Activated T-helper 1 cell treated with Interleukin-2 at 50 U/mL for 16 hours (primary cell): Measurements from ENCODE around the gene FIBCD1.
"Not testable (repeated sequence)": the region's sequence is repeated elsewhere in the genome, so short reads cannot be mapped to it uniquely, and the experiment has no call there.

ENCODE experiments used
- DNase-seq: peaks from one replicate; pipeline ENCODE4 v3.0.0-alpha.2; 2020; ENCODE audit warnings: low read depth

Gene FIBCD1

DNA sequence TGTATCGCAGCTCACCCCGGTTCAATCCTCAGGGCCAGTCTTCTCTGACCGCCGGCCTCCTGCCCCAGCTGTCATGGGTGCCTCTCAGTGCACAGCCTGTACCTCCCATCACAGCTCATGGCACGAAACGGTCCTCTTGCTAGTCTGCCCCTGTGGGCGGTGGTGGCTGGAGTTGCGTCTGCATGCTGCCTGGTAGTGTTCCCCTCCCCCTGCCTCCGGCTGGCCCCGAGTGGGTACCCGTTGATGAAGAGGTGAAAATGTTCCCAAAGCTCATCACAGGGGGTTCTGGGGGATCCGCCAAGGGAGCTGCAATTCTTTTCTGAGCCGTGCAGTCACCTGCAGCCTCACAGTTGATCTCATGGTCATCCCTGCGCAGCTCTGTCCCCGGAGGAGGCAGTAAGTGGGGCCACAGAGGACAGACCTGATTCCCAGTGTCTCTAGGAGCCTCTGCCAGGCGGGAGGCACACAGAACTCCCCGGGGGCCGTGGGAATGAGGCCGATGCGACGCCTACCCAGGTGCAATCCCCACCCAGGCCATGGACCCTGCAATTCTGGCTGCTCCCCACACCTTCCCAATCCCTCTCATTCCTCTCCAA, 34.7 kb upstream of the FIBCD1 start:
- DNase-seq: no peak

DNA sequence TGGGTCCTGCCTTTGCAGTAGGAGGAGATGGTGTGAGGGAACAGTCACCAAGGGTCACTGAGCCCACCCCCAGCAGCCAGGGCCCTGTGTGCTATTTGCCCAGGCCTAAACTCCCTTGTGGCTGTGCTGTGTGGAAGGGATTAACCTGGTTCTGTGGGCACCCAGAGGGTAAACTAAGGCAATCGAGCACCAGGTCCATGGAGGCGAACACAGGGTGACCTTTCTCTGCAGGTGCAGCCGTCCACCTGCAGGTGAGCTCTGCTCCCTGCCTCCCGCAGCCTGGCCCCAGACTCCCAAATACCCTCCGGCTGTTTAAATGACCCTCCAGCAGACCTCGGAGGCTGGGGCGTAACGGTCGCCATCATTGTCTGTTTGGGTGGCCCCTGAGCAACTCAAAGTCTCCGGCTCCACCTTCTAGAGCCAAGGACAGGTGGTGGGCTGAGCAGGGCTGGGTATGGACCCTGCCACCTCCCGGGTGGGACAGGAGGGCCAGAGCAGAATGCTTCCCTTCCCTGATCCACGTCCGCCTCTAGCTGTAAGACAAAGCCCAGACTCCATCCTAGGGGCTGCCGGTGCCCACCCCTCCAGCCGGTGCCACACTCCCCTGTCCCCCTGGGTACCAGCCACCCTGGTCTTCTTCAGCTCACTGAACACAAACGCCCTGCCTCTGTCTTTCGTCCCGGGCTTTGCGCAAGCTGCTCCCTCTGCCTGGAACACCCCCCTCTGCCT, 34.1 kb upstream of the FIBCD1 start:
- no peak for DNase-seq

DNA sequence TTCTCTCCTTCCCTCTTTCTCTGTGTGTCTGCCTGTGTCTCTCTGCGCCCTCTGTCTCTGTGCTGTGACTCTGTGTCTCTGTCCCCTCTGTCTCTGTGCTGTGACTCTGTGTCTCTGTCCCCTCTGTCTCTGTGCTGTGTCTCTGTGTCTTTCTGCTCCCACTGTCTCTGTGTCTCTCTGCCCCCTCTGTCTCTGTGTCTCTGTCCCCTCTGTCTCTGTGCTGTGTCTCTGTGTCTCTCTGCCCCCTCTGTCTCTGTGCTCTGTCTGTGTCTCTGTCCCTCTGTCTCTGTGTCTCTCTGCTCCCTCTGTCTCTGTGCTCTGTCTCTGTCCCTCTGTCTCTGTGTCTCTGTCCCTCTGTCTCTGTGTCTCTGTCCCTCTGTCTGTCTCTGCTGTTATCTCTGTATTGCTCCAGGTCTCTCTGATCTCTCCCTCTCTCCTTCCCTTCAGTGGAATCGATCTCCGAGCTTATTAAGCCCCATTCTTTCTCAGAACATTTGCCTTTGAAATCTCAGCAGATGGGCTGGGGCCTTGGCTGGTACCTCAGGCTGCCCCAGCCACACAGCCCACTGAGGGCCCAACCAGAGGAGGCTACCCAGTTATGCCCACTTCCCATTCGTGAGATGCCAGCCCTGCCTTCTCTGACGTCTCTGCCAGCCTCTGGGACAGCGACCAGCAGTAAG, 33.4 kb upstream of the FIBCD1 start:
- no peak for DNase-seq

DNA sequence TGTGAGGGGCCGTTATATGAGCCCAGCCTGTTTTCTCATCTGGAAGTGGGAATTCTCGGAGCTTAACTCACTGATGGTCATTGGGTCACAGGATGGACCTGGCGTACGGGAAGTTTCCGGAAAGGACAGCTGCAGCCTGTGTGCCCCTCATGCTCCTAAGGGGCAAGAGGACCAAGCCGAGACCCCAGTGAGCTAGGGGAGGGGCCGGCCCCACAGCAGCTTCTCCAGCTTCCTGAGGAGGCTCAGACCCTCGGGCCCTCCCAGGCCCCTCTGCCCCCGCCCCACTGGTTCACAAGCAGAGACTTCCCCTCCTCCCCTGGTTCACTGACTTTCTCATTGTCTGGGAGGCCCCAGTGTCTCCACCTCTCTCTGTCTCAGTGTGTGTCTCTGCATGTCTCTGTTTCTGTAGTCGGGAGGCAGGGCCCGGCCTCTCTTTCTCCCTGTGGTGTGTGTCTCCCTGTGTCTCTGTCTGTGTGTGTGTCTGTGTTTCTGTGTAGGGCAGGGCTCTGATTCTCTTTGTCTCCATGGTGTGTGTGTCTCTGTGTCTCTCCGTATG, 32.3 kb upstream of the FIBCD1 start:
- no peak for DNase-seq

DNA sequence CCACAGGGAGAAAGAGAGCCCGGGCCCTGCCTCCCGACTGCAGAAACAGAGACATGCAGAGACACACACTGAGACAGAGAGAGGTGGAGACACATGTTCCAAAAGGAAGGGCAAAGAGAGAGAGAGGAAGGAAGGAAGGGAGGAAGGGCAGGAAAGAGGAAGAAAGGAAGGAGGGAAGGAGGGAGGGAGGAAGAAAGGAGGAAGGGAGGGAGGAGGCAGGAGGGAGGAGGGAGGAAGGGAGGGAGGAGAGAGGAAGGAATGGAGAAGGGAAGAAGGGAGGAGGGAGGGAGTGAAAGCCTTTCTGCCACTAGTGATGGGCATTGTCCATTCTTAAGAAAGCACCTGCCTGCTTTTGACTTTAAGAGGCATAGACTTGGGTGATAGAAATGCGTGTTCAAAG, 31.8 kb upstream of the FIBCD1 start:
- DNase-seq: no peak

DNA sequence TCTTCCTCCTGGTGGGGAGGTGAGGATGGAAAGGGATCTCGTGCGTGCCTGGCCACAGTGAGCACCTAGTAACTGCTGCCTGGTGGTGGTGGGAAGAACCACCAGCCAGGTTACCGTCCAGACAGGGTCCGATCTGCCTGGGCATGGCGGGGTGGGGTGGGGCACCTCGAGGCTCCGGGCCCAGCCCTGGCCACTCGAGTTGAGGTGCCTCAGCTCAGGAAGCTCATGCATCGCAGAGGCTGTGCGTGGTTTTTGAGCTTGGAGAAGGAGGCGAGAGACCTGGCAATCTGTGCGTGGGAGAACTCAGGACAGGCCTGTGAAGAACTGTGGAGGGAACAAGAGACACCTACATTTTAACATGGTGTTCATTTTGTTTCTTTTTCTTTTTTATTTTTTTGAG, 31.0 kb upstream of the FIBCD1 start:
- DNase-seq: no peak

DNA sequence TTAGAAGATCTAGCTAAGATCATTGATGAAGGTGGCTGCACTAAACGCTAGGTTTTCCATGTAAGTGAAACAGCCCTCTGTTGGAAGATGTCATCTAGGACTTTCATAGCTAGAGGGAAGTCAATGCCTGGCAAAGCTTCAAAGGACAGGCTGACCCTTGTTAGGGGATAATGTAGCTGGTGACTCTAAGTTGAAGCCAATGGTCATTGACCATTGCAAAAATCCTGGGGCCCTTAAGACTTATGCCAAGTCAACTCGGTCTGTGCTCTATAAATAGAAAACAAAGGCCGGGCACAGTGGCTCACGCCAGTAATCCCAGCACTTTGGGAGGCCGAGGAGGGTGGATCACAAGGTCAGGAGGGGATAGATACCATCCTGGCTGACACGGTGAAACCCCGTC, 26.6 kb upstream of the FIBCD1 start:
- no peak for DNase-seq

DNA sequence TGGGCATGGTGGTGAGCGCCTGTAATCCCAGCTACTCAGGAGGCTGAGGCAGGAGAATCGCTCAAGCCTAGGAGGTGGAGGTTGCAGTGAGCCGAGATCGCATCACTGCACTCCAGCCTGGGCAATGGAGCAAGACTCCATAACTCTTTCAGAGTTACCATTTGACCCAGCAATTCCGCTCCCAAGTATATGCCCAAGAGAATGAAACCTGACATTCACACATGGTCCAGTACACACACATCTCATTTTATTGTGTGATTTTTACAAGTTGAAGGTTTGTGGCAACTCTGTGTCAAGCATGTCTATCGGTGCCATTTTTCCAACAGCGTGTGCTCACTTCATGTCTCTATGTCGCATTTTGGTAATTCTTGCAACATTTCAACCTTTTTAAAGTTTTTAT, 24.9 kb upstream of the FIBCD1 start:
- DNase-seq: no peak

DNA sequence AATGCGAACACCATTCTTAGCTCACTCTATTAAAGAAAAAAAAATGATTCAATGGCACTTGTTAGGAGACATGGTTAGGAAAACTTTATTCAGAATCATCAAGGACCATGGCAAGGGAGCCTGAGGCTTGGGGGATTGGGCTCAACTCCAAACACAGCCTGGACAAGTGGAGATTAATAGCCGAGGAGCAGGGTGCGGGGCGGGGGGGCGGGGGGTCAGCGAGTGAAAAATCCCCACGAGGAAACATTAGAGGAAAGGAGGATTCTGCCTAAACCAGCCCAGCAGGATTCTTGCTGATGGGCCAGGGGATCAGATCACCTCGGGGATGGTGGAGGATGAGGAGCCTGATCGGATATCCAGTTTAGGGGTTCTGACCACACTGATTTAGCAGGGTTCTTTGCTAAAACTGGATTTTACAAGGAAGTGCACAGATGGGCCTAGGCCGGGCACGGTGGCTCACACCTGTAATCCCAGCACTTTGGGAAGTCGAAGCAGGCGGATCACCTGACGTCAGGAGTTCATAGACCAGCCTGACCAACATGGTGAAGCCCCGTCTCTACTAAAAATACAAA, 24.4 kb upstream of the FIBCD1 start:
- no peak for DNase-seq

DNA sequence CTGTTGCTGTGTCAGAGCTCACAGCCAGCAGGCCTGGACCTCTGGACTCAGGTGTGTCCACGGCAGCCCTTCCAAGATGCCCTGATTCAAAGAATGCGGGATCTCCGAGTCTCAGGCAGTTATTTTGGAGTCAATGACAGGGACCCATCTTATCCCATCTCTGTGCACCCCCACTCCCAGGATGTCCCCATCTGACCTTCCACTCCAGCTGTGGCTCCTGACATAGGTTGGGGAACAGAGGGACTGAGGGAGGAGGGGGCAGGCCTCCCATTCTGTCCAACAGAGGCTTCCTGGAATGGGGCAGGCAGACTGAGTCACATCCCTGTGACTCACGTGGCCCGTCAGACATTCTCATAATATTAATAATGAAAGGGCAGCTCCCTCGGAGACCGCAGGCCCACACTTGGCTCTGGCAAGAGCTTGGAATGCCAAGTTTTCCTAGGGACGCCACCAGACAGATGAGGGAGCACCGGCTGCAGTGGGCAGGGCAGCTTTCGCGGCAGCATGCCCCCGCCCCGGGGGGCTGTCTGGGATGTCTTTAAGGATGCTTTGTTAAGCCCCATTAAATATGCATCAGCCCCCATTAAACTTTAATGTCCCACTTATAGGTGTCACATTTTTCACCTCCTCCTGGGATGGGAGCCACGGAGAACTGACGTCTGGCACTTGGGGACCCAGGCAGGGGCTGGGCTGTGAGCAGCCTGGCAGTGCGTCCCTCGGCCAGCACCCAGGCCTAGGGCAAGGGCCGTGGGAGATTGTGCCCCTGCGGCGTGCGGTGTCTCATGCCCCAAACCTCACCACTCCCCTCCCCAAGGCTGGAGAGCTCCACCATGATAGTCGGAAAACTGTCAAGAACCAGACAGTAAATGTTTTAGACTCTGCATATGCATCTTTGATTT, 23.6 kb upstream of the FIBCD1 start:
- no peak for DNase-seq

DNA sequence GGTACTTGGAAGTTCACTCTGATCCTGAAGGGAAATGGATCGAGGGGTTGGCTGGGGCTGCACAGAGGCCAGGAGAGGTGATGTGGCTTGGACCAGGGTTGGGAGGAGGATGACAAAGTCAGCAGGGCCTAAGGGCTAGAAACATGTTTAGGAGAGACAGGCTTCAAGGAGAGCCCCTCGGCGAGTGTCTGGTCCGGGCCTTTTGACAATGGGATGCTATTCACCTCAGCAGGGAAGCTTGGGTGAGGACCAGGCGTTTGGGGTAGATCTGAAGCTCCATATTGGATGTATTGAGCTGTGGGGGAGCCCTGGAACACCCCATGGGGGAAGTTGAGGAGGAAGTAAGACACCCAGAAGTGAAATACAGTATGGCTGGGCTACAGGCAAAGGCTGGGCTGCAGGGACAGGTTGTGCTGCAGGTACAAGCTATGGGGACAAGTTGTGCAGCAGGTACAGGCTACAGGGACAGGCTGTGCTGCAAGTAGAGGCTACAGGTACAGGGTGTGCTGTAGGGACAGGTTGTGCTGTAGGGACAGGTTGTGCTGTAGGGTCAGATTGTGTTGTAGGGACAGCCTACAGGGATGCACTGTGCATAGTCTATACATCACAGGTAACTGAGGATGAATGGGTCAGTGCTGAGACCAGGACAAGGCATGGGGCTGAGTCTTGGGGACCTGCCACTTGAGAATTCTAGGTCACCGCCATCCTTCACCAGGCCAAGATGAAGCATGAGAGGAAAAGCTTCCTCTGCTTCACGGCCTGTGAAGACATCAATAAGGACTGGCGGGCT, 22.7 kb upstream of the FIBCD1 start:
- DNase-seq: no peak

DNA sequence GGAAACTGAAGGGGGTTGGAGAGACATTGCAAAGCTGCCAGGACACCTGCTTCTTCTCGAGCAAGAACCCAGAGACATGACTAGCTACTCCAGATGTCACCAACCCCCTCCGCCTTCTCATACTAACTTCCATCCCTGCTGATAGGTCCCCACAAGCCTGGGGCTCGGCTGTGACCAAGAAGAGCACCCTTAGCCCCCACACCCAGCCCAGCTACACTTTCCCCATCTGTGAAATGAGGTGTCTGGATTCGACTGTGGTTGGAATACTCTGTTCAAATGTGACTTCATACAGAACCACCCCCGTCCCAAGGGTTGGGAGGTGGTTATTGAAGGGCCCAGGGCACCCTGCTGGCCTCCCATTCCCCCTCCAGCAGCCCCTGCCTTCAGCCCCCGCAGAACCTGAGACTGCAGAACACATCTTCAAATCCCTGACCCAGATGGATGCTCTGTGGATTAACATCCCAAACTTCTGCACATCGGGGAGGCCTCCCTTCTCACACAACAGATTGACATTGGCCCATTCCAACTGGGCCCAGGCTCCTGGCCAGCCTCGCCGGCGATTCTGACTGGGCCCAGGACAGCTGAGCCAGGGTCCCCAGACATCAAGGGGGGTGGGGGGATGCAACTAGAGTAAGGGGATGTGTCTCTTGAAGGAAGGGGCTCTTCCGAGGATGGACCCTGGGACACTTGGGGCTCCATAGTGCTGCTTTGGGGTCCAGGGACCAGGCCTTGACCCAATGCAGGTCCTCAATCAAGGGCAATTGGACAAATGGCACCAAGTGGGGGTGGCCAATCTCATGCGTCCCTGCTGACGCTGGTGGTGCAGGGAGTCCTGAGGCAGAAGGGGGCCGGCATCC, 21.7 kb upstream of the FIBCD1 start:
- no peak for DNase-seq

DNA sequence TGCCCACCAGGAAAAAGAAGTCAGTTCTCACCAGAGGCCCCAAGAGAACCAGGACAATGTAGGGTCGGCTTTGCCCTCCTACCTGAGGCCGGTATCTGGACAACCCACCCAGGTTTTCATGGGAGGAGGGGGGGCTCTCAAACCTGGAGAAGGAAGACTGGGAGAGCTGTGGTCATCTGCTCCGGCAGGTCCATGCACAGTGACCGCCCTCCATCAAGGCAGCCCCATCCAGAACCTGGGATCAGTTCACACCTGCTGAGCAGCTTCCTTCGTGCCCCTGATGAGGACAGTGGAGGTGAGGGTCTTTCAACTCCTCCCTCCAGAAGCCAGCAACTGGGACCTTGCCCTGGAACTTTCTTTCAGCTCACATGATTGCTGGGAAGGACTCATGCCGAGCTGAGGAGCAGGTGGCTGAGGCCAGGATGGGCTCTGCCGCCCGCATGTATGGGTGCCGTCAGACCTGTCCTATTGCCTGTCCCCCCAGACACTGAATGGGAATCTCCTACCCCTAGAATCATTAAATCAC, 20.8 kb upstream of the FIBCD1 start:
- no peak for DNase-seq

DNA sequence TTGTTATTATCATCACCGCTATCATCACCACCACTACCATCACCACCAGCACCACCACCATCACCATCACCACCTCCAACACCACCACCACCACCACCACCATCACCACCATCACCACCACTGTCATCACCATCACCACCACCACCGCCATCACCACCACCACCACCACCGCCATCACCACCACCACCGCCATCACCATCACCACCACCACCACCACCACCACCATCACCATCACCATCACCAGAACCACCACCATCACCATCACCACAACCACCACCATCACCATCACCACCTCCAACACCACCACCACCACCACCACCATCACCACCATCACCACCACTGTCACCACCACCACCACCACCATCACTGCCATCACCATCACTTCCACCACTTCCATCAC, 19.5 kb upstream of the FIBCD1 start:
- not testable (repeated sequence) for DNase-seq

DNA sequence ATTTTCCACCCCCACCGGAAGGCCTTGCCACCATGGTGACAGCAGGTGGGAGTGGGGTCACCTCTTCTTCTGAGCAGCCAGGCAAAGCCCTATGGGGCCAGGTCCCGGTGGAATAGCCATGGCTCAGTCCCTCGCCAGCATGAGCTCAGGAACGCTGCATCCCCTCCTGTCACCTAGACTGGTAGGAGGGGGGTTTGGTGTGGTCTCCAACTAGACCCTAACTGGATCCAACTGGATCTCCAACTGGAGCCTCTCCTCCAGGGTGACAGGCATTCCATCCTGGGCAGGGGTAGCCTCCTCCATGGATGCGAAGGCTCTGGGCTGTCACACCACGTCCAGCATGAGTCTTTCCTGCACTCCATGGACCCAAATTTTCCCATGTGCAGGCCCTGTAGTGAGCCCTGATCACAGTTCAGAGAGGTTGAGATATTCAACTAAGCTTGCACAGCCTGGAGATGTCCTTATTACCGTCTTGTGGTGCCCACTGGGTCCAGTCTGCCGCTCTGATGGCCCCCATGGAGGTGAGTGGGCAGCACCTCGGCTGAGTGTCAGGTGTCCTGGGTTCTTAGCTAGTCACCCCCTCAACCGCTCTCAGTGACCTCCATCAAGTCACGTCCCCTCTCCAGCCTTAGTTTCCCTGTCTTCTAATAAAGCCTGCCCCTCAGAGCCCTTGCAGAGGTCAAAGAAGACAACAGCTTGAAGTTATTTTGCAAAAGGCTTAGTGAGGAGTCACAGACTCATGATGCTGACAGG, 18.6 kb upstream of the FIBCD1 start:
- no peak for DNase-seq

DNA sequence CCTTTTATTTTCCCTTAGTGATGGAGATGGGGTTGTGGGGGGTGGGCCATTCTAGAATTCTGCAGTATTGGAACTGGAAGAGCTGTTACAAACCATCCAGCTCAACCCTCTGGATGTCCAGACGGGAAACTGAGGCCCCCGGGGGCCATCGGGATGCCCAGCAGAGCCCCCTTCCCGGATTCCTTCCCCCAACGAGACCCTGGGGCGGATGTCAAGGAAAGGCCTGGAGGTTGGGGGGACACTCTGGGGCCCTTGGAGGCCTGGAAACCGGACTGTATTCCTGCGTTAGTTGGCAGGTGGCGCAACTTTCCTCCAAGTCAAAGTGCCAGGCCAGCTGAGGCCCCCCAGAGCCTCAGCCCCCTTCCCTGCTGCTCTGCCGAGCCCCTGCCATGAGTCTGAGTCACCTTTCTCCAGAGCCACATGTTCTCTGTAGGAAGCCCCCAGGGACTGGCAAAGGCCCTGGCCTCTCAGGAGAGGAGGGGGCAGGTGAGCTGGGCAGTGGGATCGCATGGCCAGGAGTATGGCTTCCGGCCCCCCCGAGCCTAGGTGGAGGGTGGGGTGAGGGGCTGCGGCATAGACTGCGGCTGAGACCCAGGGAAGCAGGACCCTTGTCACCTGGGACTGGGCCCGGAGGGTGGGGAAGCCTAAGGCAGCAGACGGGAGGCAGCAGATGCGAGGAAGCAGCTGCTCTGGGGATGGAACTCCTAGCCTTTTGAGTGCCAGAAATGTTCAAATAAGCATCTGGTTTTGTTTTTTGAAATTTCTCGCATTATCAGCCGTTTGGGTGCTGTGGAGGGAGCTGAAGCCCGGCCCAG, 17.8 kb upstream of the FIBCD1 start:
- DNase-seq: no peak

DNA sequence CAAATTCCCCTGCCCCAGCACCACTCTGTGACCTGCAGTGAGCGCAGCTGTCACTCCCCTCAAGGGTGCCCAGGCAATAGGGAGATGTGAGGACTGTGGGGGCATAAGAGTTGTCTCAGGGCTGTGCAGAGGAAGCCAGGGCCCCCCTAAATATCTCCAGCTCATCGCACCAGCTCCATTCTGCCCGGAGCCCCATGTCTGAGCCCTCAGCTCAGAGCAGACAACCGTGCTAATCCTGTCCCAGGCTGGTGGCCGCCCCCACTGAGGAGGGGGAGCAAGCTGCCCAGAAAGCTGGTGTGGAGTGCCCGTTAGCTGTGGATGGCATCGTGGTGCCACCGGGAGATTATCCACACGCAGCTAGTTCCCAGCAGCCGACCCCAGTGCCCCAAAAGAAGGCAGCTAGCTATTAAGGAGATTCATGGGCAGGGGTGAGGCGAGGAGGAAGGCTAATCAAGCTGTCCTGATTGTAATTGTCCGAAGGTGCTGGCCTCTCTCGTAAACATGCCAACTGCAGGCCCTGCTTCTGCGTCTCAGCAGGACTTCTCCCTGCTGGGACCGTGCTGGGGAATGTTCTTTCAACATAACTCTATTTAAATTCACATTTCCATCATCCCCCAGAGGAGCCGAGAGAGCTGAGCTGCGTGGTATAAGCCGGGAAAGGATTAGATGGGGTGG, 17.0 kb upstream of the FIBCD1 start:
- no peak for DNase-seq

DNA sequence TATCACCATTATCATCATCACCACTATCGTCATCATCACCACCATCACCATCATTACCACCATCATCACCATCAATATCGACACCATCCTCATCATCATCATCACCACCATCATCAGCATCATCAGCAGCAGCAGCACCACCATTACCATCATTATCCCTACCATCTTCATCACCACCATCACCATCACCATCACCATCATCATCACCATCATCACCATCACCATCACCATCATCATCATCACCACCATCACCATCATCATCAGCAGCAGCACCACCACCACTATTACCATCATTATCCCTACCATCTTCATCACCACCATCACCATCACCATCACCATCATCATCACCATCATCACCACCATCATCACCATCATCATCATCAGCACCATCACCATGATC, 15.9 kb upstream of the FIBCD1 start:
- DNase-seq: not testable (repeated sequence)
